Activated B cell treated with CpG ODN at 0.5 μM for 24 hours (primary cell): ENCODE measurements around the gene BNC2. TPM values are rescaled to one million over a fixed set of nuclear protein-coding genes. Genes with fewer than 3 reads are reported as not detected.

Experiments used
- ATAC-seq: fragments of 200-7000 bp; cut with Tn5 transposase; one replicate; pipeline ENCODE4 v1.10.0; 2021; ENCODE audit warnings: low read depth, mild to moderate bottlenecking, moderate library complexity
- CTCF ChIA-PET: fragments of 350-600 bp; sonication (Branson Sonifier 250); formaldehyde crosslinking; loops from one replicate; lab custom pipeline; 2021; ENCODE audit warnings: antibody characterized with exemption; lab: Charles Lee
- POLR2A ChIA-PET: fragments of 350-600 bp; sonication (Branson Sonifier 250); formaldehyde crosslinking; loops from one replicate; lab custom pipeline; 2021; ENCODE audit warnings: antibody characterized with exemption; lab: Charles Lee
- DNase-seq: peaks from one replicate; pipeline ENCODE4 v3.0.0; 2022
- H3K27ac Mint-ChIP-seq: one replicate; pipeline ENCODE4 v1.8.0; 2020; ENCODE audit warnings: mixed read lengths
- H3K27me3 Mint-ChIP-seq: one replicate; pipeline ENCODE4 v1.8.0; 2021; ENCODE audit warnings: mixed read lengths
- H3K36me3 Mint-ChIP-seq: one replicate; pipeline ENCODE4 v1.8.0; 2021; ENCODE audit warnings: low read depth, mixed read lengths
- H3K4me1 Mint-ChIP-seq: one replicate; pipeline ENCODE4 v1.8.0; 2021; ENCODE audit warnings: mixed read lengths
- H3K4me3 Mint-ChIP-seq: one replicate; pipeline ENCODE4 v1.8.0; 2020; ENCODE audit warnings: mild to moderate bottlenecking, mixed read lengths
- H3K9me3 Mint-ChIP-seq: one replicate; pipeline ENCODE4 v1.8.0; 2020; ENCODE audit warnings: mixed read lengths
- intact Hi-C: fragments of 100-400 bp; cut with micrococcal nuclease; formaldehyde crosslinking; loops from one replicate; pipeline ENCODE4 v1.15.1; 2024
- total RNA-seq: library from RNA; stranded (reverse); gene quantifications from 2 replicates; pipeline ENCODE4 v1.2.3, GENCODE V29; 2022
- TF ChIP-seq, protein P1 (sequence below): fragments of 200-600 bp; IDR thresholded peaks from one replicate; pipeline ENCODE4 v1.8.0; 2022; ENCODE audit warnings: antibody characterized with exemption, mild to moderate bottlenecking

BNC2 gene
- total RNA-seq, 1 donor from 2014 or later: not detected

DNA sequence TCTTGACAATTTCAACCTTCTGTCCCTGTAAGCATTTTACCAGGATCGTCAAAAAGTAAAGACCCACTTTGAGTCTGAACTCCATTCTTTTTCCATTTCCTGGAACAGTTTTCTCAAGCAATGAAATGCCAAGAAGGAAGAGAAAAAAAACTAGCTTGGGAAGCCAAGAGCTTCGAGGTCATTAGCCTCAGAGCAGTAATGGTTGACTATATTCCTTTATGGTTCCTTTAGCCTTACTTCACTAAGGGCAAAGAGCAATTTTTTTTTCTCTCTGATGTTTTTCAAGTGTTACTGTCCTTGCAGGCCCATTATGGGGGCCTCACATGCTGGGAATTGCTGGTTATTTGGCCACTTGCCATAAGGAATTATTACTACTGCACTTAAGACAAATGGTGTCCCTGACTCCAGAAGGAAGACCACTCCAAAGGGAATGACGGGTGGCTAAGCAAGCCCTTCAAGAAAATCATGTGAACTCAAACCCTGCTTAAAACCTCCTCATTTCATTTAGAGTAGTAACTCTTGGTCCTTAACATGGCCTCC, 37.1 kb downstream of the BNC2 start:
- intact Hi-C loops: no loop called here
- ChIA-PET POLR2A (no interaction called here), CTCF (no interaction called here)
- Mint-ChIP-seq H3K36me3 (no peaks in the 10 kb centered on the region), H3K4me3 (no peak overlapping the region), H3K27me3 (peaks cover 2% of the 10 kb centered on the region), H3K9me3 (no peaks in the 10 kb centered on the region), H3K27ac (no peak overlapping the region), H3K4me1 (no peaks in the 10 kb centered on the region)
- ATAC-seq (no peak), DNase-seq (no peak)
- TF ChIP-seq, protein P1, sequence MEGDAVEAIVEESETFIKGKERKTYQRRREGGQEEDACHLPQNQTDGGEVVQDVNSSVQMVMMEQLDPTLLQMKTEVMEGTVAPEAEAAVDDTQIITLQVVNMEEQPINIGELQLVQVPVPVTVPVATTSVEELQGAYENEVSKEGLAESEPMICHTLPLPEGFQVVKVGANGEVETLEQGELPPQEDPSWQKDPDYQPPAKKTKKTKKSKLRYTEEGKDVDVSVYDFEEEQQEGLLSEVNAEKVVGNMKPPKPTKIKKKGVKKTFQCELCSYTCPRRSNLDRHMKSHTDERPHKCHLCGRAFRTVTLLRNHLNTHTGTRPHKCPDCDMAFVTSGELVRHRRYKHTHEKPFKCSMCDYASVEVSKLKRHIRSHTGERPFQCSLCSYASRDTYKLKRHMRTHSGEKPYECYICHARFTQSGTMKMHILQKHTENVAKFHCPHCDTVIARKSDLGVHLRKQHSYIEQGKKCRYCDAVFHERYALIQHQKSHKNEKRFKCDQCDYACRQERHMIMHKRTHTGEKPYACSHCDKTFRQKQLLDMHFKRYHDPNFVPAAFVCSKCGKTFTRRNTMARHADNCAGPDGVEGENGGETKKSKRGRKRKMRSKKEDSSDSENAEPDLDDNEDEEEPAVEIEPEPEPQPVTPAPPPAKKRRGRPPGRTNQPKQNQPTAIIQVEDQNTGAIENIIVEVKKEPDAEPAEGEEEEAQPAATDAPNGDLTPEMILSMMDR: no peak

GRCh38 chr9:16832101-16832500, 38.4 kb downstream of the BNC2 start:
- ChIA-PET CTCF (no interaction called here), POLR2A (no interaction called here)
- Mint-ChIP-seq H3K27me3 (peaks cover 4% of the 10 kb centered on the region), H3K27ac (no peak overlapping the region), H3K36me3 (no peaks in the 10 kb centered on the region), H3K9me3 (no peaks in the 10 kb centered on the region), H3K4me3 (no peak overlapping the region), H3K4me1 (no peaks in the 10 kb centered on the region)
- TF ChIP-seq, protein P1: no peak
- DNase-seq (no peak), ATAC-seq (no peak)
- intact Hi-C loops: no loop called here

- Mint-ChIP-seq H3K4me1 (no peaks in the 10 kb centered on the region), H3K27me3 (peaks cover 4% of the 10 kb centered on the region), H3K4me3 (no peak overlapping the region), H3K9me3 (no peaks in the 10 kb centered on the region), H3K36me3 (no peaks in the 10 kb centered on the region), H3K27ac (no peak overlapping the region)
- TF ChIP-seq, protein P1: no peak
- ChIA-PET POLR2A (no interaction called here), CTCF (no interaction called here)
- intact Hi-C loops: no loop called here
- no peak for ATAC-seq
- DNase-seq: no peak
These were observed 39.7 kb downstream of the BNC2 start for GRCh38 chr9:16830806-16831205.

DNA sequence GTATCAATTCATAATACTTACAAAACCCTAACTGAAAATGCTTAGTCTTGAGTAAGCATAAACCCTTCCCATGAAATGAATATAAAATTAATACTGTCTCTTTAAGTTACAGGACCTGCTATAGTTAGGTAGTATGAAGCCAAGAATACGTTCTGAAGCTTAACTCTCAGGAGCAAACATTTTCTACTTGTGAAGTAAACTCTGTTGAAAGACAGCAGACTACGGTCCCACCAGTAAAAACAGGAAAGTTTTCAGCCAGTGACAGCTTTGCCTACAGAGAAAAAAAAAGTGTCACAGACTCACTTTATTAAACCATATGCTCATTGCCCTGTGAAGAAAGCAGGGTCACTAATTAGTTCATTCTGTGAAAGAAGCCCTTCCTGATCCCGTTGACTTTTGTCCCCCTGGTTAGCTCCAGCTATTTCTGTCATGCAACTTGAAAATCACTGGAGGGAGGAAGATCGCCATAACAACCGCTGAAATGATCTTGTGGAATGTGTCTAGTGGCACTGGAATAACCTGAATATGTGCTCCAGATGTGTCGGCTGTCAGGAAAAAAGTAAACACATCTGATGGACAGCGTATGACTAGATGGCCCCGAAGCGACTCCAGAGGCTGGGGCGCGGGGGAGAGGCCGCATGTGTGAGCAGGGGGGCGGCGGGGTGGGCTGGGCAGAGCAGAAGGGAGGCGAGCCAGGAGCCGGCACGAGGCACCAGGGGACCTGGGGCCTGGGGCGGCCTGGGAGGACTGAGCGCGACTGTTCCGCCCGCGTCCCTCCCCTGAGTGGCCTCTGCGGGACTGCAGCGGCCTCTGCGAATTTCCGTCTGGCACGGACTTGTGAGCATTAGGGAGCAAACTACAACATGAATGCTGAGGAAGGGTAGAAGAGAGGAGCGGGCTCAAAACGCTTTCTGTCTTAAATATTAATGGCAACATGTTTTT, 41.9 kb downstream of the BNC2 start:
- H3K4me3 Mint-ChIP-seq: no peak overlapping the region
- no peak overlapping the region for H3K27ac Mint-ChIP-seq

More for the DNA sequence above, 41.9 kb downstream of the BNC2 start:
- H3K4me1 Mint-ChIP-seq: no peaks in the 10 kb centered on the region
- DNase-seq: no peak
- H3K9me3 Mint-ChIP-seq: no peaks in the 10 kb centered on the region
- no peaks in the 10 kb centered on the region for H3K36me3 Mint-ChIP-seq
- intact Hi-C loops: no loop called here
- CTCF ChIA-PET: no interaction called here
- POLR2A ChIA-PET: no interaction called here
- H3K27me3 Mint-ChIP-seq: peaks cover 4% of the 10 kb centered on the region
- no peak for ATAC-seq
- TF ChIP-seq, protein P1: no peak
